Mammary epithelial cell (primary cell): ENCODE measurements around the gene GKN1.
"Not testable (repeated sequence)": the region's sequence is repeated elsewhere in the genome, so short reads cannot be mapped to it uniquely, and the experiment has no call there.

Experiments used
- CTCF ChIP-seq, 2 donors: IDR thresholded peaks in 1 of 2; conservative IDR thresholded peaks in 1 of 2; 2 replicates each; pipeline ENCODE4 v1.5.1; 2011 to 2012; ENCODE audit warnings: inconsistent platforms in 2 of 2, low read length in 2 of 2, mild to moderate bottlenecking in 2 of 2, control low read depth in 1 of 2, low read depth in 1 of 2; ENCODE audit not compliant: insufficient read depth in 1 of 2; ENCODE audit errors: extremely low read depth in 1 of 2
- EZH2 ChIP-seq: IDR thresholded peaks from 2 replicates; pipeline ENCODE4 v1.6.1; 2012; ENCODE audit warnings: low read length, inconsistent platforms, borderline replicate concordance

GRCh38 chr2:68955432-68955831 is 19.0 kb upstream of the GKN1 start:
- not testable (repeated sequence) for TF ChIP-seq CTCF (conservative IDR thresholded peaks at IDR 0.05 in 1 of 2, IDR thresholded peaks at IDR 0.05 in 1 of 2; ENCODE audit: extremely low read depth in 1 of 2, insufficient read depth in 1 of 2, low read depth in 1 of 2, low read length in 2 of 2); EZH2
